GM04503 (cell line): ENCODE results near the gene MYCBP2.
A peak's percentile ranks its signal among the peaks of the same experiment; 100 is the strongest.
"Not testable (repeated sequence)": the region's sequence is repeated elsewhere in the genome, so short reads cannot be mapped to it uniquely, and the experiment has no call there.

Experiments used
- DNase-seq: peaks from one replicate; pipeline ENCODE4 v3.0.0-alpha.2; 2012; ENCODE audit warnings: low read depth

The MYCBP2 gene, protein sequence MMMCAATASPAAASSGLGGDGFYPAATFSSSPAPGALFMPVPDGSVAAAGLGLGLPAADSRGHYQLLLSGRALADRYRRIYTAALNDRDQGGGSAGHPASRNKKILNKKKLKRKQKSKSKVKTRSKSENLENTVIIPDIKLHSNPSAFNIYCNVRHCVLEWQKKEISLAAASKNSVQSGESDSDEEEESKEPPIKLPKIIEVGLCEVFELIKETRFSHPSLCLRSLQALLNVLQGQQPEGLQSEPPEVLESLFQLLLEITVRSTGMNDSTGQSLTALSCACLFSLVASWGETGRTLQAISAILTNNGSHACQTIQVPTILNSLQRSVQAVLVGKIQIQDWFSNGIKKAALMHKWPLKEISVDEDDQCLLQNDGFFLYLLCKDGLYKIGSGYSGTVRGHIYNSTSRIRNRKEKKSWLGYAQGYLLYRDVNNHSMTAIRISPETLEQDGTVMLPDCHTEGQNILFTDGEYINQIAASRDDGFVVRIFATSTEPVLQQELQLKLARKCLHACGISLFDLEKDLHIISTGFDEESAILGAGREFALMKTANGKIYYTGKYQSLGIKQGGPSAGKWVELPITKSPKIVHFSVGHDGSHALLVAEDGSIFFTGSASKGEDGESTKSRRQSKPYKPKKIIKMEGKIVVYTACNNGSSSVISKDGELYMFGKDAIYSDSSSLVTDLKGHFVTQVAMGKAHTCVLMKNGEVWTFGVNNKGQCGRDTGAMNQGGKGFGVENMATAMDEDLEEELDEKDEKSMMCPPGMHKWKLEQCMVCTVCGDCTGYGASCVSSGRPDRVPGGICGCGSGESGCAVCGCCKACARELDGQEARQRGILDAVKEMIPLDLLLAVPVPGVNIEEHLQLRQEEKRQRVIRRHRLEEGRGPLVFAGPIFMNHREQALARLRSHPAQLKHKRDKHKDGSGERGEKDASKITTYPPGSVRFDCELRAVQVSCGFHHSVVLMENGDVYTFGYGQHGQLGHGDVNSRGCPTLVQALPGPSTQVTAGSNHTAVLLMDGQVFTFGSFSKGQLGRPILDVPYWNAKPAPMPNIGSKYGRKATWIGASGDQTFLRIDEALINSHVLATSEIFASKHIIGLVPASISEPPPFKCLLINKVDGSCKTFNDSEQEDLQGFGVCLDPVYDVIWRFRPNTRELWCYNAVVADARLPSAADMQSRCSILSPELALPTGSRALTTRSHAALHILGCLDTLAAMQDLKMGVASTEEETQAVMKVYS (N-terminal part only)

DNA sequence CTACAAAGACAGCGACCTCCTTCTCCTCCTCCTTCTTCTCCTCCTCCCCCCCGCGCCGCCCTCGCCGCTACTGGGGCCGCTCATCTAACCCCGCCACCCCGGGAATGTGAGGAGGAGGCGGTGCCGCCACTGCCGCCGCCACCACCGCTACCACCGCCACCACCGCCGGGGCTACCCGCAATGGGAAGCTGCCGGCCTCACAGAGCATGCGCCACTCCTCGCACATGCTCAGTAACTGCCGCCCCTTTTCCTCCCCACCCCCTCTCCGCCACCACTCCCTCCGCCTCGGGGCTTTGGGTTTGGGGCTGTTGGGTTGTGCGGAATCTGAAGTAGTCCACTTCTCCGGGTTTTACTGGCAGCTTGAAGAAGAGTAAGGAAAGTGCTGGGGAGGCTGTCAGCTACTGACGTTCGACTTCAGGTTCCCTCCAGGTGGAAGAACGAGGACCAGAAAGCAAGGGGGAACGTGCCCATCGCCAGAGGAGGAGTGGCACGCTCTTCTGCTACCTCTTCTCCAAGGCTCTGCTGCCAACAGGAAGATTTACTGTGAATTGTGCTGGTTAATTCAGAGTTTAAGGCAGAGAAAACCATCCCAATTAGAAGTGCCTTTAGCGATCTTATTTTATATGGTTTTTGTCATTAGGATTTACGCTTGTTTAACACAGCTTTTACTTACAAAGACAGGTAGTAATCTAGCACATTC lies at the start of gene MYCBP2:
TSS of gene MYCBP2 (minus strand) at position 190 of the 700 bp plus-strand sequence. CDS start 319 bp downstream, outside the sequence.
- DNase-seq: peak; percentile 87

DNA sequence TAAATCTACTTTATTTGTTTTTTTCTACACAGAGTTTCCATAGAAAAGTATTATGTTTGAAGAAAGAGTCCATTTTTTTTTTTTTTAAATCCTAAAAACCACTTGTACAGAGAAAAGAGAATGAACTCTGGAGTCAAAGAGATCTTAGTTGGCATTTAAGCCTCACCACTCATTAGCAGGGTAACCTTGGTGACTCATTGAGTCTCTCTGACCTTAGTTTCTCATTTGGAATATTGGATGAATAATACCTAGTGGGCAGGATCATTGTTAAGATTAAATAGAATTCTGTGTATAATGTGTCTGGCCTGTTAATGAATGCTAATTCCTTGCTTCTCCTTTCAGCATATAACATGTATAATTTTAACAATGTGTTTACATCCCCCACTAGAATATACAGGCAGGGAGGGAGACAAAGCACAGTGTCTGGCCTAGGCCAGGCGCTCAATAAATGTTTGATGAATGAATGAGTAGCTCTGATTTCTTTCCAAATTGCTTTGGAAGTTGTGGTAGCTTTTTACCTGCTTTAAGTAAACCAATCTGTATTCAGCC lies 48.7 kb upstream of the MYCBP2 start:
- DNase-seq: no peak

DNA sequence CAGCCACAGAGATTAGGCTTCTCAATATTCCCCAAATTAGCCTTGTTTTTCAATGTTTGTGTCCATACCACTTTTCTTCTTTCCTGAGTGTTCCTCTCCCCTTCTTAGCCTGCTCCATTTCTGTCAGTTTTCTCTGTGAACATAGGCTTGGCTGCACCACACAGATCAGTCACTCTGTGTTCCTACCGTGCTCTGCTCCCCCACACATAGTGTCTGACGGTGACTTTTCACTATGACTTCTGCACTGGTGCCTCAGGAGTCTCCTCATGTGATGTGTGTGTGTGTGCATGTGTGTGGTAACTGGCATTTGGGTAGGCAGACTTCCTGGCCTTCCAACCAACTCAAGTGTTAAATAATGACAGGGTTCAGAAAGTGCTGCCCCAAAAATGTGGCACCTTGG lies 47.9 kb upstream of the MYCBP2 start:
- DNase-seq: no peak

DNA sequence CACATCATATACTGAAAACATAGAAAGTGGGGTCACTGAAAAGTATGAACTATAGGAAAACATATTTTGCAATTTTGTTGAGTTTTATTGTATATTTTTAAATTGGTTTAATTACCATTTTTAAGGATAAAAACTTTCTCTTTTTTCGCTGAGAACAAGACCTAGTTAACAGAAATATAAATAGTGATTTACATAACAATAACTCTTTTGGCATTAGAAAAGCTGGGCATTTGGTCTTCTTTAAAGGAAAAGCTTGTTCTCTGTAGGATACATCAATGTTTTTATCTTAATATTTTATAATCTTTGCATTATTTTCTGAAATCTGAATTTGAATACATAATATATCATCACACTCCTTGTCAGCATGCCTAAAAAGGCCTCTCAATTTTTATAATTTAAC lies 47.4 kb upstream of the MYCBP2 start:
- DNase-seq: no peak

DNA sequence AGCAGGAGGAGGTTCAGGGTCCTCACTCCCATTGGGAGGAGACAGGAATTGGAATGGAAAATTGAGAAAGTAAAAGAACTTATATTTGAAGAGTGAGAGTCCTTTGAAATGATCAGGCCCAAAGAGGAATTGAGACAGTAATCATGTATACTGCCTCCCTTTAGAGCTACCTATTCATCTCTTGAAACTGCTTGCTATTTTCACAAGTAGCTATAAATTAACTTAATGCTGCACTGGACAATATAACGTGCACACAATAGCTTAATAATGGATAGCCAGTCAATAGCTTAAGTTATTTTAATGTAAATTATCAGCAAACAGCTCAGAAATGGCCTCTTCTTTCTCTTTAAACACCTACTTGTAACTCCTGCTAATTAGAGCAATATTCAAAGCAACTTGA lies 46.6 kb upstream of the MYCBP2 start:
- no peak for DNase-seq

DNA sequence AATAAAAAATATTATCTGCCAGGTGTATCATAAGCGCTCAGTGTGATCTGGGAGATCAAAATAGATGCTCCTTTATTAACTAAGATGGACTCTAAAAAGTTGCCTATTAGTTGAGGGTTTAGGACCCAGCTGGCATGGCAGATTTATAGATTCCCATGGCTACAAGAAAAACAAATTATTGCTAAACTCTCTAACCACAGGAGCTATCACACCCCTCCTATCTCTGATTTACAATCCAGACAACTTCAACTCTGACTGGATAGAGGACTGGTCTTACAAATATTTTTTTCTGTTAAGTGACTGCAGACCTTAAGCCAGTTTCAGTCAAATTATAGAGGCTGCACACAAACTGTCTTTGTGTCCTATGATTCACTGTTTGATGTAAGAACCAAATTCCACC lies 45.4 kb upstream of the MYCBP2 start:
- no peak for DNase-seq

DNA sequence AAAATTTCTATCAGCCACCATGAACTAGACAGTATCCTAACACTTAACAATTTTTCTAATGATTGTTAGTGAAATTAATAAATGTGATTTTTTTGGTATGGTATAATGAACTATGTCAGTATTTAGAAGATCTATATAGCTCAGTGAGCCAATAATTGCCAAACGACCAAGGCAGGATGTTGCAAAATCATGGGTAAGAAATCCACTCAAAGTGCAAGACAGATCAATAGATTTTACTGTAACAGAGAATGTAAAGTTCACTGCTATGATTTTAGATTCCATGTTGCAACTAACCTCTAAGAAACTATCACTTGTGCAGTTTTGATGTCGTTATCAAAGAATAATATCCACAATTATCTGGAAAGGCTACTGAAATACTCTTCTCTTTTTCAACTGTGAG lies 44.0 kb upstream of the MYCBP2 start:
- DNase-seq: no peak

DNA sequence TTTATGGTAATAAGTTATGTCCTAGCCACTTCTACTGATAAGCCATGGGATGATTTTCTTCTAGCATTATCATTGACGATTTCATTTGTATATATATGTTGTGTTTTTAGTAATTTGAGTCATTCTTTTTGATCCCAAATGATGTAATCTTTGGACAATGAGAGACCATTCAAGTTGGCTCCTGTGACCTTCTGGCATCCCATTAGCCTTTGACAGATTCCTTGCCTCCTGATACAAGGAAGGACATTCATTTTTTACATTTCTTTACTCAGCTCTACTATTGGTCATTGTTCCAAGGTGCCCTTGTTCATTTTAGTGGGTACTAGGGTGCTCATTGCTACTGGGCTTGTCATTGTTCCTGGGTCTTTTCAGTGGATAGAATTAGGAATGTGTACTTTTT lies 35.3 kb upstream of the MYCBP2 start:
- no peak for DNase-seq

DNA sequence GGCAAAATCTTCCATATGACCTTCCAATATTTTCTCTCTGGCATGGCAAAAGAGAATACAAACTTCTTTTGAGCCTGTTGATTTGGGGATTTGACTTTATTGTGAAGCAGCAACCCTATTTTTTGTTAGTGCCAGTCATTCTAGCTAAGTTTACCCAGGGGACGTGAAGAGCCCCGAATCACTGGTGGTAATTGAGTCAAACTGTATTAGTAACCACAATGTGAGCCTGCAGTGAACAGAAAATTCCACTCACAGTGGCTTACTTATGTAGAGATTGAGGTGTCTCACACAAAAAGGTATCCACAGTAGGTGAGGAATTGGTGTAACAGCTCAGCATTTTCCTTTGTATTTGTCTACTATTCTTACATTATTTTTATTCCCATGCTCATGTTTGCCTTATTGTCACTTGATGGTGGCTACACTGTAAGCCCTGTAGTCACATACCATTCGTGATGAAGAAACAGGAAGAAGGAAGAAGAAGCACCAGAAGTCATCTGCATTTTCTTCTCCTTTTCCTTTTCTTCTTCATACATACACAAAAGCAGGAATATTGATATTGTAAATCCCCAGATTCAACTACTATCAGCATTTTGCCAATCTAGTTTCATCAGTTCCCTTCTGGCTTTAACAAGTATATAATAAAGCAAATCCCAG lies 33.3 kb upstream of the MYCBP2 start:
- DNase-seq: no peak

DNA sequence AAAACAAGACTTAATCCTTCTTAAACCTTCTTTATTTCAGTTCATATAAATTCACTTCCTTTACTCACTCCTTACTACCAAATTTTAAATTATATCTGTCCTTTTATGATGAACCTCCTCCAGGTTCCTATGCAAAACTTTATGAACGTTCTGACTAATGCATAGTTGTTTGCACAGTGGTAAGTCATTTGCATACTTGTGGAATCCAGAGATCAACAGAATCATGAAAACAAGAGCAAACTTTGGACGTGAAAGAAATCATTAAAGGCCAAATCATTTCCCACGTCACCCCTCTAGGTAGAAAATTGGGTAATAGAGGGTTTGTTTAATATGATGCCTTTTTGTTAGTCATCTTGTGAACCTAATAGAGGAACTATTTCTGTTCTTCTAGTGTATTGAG lies 32.3 kb upstream of the MYCBP2 start:
- DNase-seq: no peak

DNA sequence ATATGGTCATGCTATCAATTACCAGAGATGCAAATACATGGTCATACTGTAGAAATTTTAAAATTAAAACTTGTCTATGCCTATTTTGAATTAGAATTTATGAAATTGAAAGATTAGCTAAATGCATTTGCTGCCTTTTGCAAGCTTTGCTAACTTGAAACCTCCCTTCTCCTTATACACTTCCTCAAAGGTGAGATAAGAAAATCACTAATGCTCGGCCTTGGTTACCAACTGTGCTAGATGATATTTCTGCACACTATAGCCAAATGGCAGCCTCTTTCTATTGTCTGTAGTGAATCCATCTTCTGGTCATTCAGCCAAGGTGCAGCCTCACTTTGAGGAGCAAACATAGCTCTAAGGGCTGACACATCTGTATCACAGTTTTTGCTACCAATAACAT lies 31.1 kb upstream of the MYCBP2 start:
- DNase-seq: no peak

DNA sequence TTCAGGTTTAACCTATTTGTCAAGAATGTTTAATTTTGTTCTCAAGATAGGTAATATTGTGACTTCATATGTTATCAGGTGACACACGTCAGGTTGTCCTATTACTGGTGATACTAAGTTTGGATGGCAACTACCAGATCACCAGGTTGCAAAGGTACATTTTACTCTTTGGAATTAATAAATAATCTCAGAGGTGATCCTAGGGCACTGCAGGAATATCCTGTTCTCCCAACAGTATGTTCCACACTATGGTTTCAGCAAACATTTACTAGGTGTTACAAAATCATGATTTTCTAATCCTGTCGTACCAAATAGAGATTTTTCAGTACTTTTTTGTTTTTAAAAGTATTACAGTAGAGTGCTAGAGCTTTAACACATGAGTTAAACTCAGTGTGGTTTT lies 29.3 kb upstream of the MYCBP2 start:
- DNase-seq: no peak

DNA sequence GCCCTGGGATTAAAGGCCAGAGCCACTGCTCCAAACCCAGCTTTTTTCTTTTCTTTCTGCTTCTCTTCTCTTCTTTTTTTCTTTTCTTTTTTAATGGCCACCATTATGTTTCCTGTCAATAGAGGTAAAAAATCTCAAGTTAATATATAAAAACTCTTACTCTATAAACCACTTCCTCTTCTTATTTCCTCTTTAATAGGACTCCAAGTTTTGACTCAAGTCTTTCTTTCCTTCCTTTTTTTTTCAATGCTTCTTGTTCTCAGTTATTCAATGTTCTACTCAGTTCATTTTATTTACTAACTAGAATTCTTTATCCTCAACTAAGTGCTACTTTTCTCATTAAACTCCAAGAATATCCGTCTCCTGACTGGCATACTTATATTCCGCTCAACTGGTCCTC lies 27.1 kb upstream of the MYCBP2 start:
- DNase-seq: no peak

DNA sequence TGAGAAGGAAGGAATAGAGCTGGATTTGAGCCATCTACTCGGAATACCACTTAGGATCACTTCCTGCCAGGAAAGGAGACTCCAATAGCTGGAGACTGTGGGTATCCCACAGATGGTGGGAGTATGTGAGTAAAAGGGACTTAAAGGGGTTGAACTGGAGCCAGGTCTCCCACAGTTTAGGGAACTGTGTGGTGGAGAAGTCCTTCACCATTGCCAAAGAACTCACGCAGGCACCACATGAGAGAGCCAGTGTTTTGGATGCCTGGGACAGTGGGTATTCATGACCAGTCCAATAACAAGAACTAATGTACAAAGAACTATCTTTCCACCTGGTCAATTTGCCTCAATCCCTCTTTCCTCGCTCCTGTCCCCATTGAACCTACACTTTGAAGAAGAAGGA lies 24.4 kb upstream of the MYCBP2 start:
- no peak for DNase-seq

DNA sequence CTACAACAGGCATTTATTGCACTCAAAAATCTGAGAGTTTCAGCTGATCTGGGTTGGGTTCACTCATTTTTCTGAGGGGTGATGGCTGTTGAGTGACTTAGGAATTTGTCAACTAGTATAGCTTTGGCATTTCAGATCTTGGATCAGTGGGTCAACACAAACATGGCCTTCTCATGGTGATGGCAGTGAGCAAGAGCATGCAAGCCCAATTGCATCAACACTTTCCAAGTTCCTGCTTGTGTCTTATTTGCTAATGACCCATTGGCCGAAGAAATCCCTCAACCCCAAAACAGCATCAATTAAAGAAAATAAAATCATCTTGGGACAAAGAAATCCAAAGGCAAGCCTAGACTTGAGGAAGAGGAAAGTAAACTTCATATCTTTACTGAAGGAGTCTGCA lies 23.9 kb upstream of the MYCBP2 start:
- no peak for DNase-seq

DNA sequence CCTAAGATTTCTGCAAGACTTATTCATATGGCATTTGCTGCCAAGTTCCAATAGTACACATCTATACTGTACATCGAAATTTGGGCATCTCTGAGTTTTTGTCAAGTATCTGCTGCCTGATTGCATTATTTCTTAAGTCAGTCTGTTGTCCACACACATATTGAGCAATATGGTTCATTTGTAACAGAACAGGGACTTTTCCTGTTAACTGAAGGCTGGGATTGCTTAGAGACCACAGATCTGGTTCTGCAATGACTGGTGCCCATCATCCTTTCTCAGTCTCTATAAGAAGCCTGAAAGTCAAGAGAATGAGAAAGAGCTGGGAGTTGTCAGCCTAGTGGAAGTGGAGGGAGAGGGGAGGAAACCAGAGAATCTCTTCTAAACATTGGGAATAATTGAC lies 22.5 kb upstream of the MYCBP2 start:
- DNase-seq: no peak

DNA sequence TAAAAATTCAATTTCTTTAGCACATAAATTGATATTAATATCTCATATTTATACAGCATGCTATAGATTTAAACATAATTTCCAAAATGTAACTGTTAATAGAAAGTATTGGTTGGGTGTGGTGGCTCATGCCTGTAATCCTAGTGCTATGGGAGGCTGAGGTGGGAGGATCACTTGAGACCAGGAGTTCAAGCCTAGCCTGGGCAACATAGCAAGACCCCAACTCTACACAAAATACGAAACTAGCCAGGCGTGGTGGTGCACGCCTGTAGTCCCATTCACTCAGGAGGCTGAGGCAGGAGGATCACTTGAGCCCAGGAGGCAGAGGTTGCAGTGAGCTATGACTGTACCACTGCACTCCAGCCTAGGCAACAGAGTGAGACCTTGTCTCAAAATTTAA lies 20.5 kb upstream of the MYCBP2 start:
- DNase-seq: not testable (repeated sequence)

DNA sequence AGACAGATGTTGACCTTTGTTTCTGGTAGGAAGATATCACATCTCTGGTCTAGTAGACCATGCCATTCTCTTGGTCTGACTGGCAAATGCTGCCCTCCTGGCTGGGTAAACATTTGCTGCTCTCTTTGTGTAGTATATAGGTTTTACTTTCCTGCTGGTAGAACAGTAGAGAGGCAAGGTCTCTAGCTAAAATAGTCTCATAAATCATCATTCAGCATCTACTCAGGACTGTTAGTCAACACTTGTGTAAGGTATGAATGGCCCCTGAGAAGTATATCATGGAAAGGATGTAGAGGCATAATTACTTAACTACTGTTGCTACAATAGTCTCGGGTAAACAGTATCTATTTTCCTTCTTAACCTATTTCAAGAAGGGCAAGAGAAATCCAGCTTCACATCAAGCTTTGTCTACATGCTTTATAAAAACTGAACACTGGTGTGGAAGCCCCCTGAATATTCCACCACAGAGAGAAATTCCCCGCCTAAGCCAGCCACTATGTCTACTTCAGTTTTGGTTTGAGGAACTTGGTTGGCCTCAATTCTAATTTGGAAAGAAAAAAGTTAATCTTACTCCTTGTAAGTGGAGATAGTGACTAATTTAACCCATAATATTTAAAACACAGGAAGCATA lies 18.4 kb upstream of the MYCBP2 start:
- no peak for DNase-seq

DNA sequence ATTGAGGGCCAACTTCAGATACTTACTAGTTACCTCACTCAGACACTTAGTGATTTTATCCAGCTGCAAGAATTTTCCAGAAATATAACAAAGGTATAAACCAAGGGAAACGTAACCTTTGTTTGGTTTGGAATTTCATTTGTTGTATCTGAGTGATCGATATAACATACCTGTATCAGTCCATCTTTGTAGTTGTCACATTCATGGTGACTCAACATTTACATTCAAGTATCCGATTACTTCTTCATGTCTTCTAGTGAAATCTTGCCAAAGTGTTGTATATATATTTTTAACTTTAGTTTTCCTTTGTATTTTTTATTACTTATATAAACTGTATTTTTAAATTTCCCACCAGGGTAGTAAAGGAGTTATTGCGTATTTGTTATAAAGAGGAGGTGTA lies 16.9 kb upstream of the MYCBP2 start:
- no peak for DNase-seq

DNA sequence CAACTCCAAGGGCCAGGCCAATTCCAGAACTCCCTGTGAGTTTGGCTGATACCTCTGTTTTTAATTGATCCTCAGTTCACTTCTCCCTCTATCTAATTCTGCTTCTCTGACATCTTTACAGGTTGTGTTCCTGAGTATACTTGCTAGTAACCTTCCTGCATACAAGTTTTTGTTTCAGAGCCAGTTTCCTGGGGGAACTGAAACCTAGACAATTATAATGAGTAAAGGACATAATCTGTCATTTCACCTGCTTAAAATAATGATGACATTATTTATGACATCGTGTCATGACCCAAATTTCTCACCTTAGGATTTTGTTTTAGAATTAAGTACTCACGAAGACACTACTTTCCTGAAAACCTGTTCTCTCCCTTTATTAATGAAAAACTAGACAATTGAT lies 12.5 kb upstream of the MYCBP2 start:
- DNase-seq: no peak

DNA sequence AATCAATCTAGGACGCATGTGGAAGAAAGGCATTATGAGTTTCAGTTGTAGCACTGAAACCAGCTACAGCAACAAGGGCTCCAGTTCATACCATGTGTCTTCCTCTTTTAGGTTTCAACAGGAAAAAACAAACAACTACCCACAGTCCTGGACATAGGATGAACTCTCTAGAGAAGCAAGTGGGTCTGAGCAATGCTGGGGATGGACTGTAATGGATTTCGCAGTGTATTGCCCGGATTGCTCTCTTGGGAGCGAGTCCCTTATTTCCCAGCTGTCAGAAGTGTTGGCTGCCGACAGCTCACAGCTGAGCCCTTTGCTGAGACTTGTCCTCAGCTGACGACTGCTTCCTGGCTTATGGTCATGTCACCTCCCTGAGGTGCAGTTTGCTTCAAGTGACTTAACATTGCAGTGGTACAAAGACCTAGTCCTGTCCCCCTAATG lies 12.1 kb upstream of the MYCBP2 start:
- DNase-seq: no peak
